H9 (cell line): Measurements from ENCODE around the gene SCO2. TPM values are rescaled to one million over a fixed set of nuclear protein-coding genes. Genes with fewer than 3 reads are reported as not detected.

Experiments
- DNase-seq: peaks from one replicate; pipeline ENCODE4 v3.0.0-alpha.2; 2017
- H2AFZ ChIP-seq: one replicate; pipeline ENCODE4 v1.6.1; 2013; ENCODE audit warnings: mild to moderate bottlenecking, low read length, control low read depth, moderate library complexity
- H2AK5ac ChIP-seq: 2 replicates; pipeline ENCODE4 v1.6.1; 2013; ENCODE audit warnings: low read length, control low read depth, mixed read lengths; ENCODE audit not compliant: insufficient read length
- H2BK120ac ChIP-seq: one replicate; pipeline ENCODE4 v1.6.1; 2013; ENCODE audit warnings: low read depth, mild to moderate bottlenecking, low read length, control low read depth, inconsistent platforms; ENCODE audit not compliant: poor library complexity, severe bottlenecking
- H2BK12ac ChIP-seq: 2 replicates; pipeline ENCODE4 v1.6.1; 2013; ENCODE audit warnings: low read length, control low read depth, mixed read lengths, low read depth; ENCODE audit not compliant: insufficient read length
- H2BK15ac ChIP-seq: 2 replicates; pipeline ENCODE4 v1.6.1; 2013; ENCODE audit warnings: low read depth, low read length, control low read depth
- H2BK20ac ChIP-seq: one replicate; pipeline ENCODE4 v1.6.1; 2013; ENCODE audit warnings: low read depth, mild to moderate bottlenecking, low read length, control low read depth, inconsistent platforms; ENCODE audit not compliant: poor library complexity, severe bottlenecking
- H2BK5ac ChIP-seq: 2 replicates; pipeline ENCODE4 v1.6.1; 2013; ENCODE audit warnings: low read length, control low read depth, mixed read lengths; ENCODE audit not compliant: insufficient read length
- H3K14ac ChIP-seq: 2 replicates; pipeline ENCODE4 v1.6.1; 2013; ENCODE audit warnings: low read length, control low read depth; ENCODE audit not compliant: insufficient read depth
- H3K18ac ChIP-seq: 2 replicates; pipeline ENCODE4 v1.6.1; 2013; ENCODE audit warnings: low read depth, mild to moderate bottlenecking, mixed read lengths, low read length, control low read depth; ENCODE audit not compliant: insufficient read length
- H3K23ac ChIP-seq: 2 replicates; pipeline ENCODE4 v1.6.1; 2013; ENCODE audit warnings: low read length, control low read depth, mixed read lengths, low read depth; ENCODE audit not compliant: insufficient read length
- H3K23me2 ChIP-seq: 2 replicates; pipeline ENCODE4 v1.6.1; 2013; ENCODE audit warnings: low read depth, mild to moderate bottlenecking, mixed read lengths, low read length, control low read depth; ENCODE audit not compliant: insufficient read length, poor library complexity, severe bottlenecking
- H3K27ac ChIP-seq: 2 replicates; pipeline ENCODE4 v1.5.1; 2013; ENCODE audit warnings: low read length, control low read depth, mixed read lengths, low read depth; ENCODE audit not compliant: insufficient read length
- H3K27me3 ChIP-seq: 2 replicates; pipeline ENCODE4 v1.6.1; 2013; ENCODE audit warnings: low read length, control low read depth, inconsistent platforms; ENCODE audit not compliant: insufficient read depth
- H3K4ac ChIP-seq: 2 replicates; pipeline ENCODE4 v1.6.1; 2013; ENCODE audit warnings: low read depth, mild to moderate bottlenecking, control low read depth, inconsistent platforms, low read length, moderate library complexity
- H3K4me1 ChIP-seq: 2 replicates; pipeline ENCODE4 v1.6.1; 2013; ENCODE audit warnings: low read length, control low read depth, inconsistent platforms; ENCODE audit not compliant: insufficient read depth
- H3K4me2 ChIP-seq: 2 replicates; pipeline ENCODE4 v1.6.1; 2013; ENCODE audit warnings: low read length, control low read depth, mixed read lengths; ENCODE audit not compliant: insufficient read length, insufficient read depth
- H3K56ac ChIP-seq: 2 replicates; pipeline ENCODE4 v1.6.1; 2013; ENCODE audit warnings: low read depth, mild to moderate bottlenecking, mixed read lengths, low read length, control low read depth; ENCODE audit not compliant: insufficient read length
- H3K79me1 ChIP-seq: 2 replicates; pipeline ENCODE4 v1.6.1; 2013; ENCODE audit warnings: low read depth, mild to moderate bottlenecking, moderate library complexity, low read length, control low read depth, inconsistent platforms; ENCODE audit not compliant: insufficient read depth, poor library complexity, severe bottlenecking
- H3K79me2 ChIP-seq: 2 replicates; pipeline ENCODE4 v1.6.1; 2013; ENCODE audit warnings: low read length, control low read depth, inconsistent platforms; ENCODE audit not compliant: insufficient read depth
- H3K9ac ChIP-seq: 2 replicates; pipeline ENCODE4 v1.6.1; 2013; ENCODE audit warnings: low read length, control low read depth, mixed read lengths; ENCODE audit not compliant: insufficient read length; ENCODE audit errors: extremely low read depth
- H3K9me3 ChIP-seq: one replicate; pipeline ENCODE4 v1.6.1; 2013; ENCODE audit warnings: low read depth, low read length, inconsistent platforms; ENCODE audit not compliant: control insufficient read depth
- H3T11ph ChIP-seq: one replicate; pipeline ENCODE4 v1.6.1; 2013; ENCODE audit warnings: mild to moderate bottlenecking, low read length, control low read depth, inconsistent platforms
- H4K20me1 ChIP-seq: one replicate; pipeline ENCODE4 v1.6.1; 2013; ENCODE audit not compliant: control insufficient read depth, insufficient read length, insufficient read depth
- H4K5ac ChIP-seq: 2 replicates; pipeline ENCODE4 v1.6.1; 2013; ENCODE audit warnings: low read depth, mild to moderate bottlenecking, mixed read lengths, low read length, control low read depth; ENCODE audit not compliant: insufficient read length
- H4K8ac ChIP-seq: replicated peaks from 2 replicates; pipeline ENCODE4 v1.6.1; 2013; ENCODE audit warnings: low read length, control low read depth, mixed read lengths, low read depth; ENCODE audit not compliant: insufficient read length
- H4K91ac ChIP-seq: 2 replicates; pipeline ENCODE4 v1.6.1; 2013; ENCODE audit warnings: low read depth, mild to moderate bottlenecking, moderate library complexity, mixed read lengths, low read length, control low read depth; ENCODE audit not compliant: insufficient read length
- H3K27ac Mint-ChIP-seq, 3 experiments: 2 replicates in 2 of 3; 3 replicates in 1 of 3; pipeline ENCODE4 v1.8.0; 2020 to 2021; ENCODE audit warnings: mixed read lengths in 3 of 3, mild to moderate bottlenecking in 1 of 3, moderate library complexity in 1 of 3
- H3K27me3 Mint-ChIP-seq: 2 replicates; pipeline ENCODE4 v1.8.0; 2021; ENCODE audit warnings: low read depth, mild to moderate bottlenecking, moderate library complexity, mixed read lengths
- H3K36me3 Mint-ChIP-seq, 3 experiments: 2 replicates in 2 of 3; 3 replicates in 1 of 3; pipeline ENCODE4 v1.8.0; 2020 to 2021; ENCODE audit warnings: low read depth in 3 of 3, mixed read lengths in 3 of 3; ENCODE audit not compliant: insufficient read depth in 1 of 3
- H3K4me1 Mint-ChIP-seq, 2 experiments: 2 replicates each; pipeline ENCODE4 v1.8.0; 2020; ENCODE audit warnings: mixed read lengths in 2 of 2
- H3K4me3 Mint-ChIP-seq, 2 experiments: 2 replicates in 1 of 2; 3 replicates in 1 of 2; pipeline ENCODE4 v1.8.0; 2020 to 2021; ENCODE audit warnings: mild to moderate bottlenecking in 2 of 2, mixed read lengths in 2 of 2, moderate library complexity in 1 of 2
- H3K9me3 Mint-ChIP-seq, 2 experiments: 2 replicates in 1 of 2; 3 replicates in 1 of 2; pipeline ENCODE4 v1.8.0; 2020; ENCODE audit warnings: mild to moderate bottlenecking in 2 of 2, mixed read lengths in 2 of 2, moderate library complexity in 1 of 2
- WGBS: extraction: QIAGEN DNeasy Blood & Tissue Kit; methylation state at CpG from one replicate; pipeline ENCODE4 v1.1.7; 2013; ENCODE audit warnings: missing lambda C conversion rate, low lambda C conversion rate, mixed read lengths; ENCODE audit not compliant: insufficient read length; ENCODE audit errors: extremely low coverage; 5-methylcytosine and 5-hydroxymethylcytosine counted together
- total RNA-seq: library from RNA; stranded (reverse); gene quantifications from 2 replicates; pipeline ENCODE4 v1.2.1, GENCODE V29; 2021
- TF ChIP-seq, protein P1 (sequence below): fragments of 200-600 bp; sonication (generic); conservative IDR thresholded peaks from 3 replicates; pipeline ENCODE4 v1.8.0; 2021; ENCODE audit warnings: antibody characterized with exemption, mild to moderate bottlenecking

SCO2 gene
- total RNA-seq, 1 experiment from 2014 or later: 3.3 TPM

GRCh38 chr22:50526834-50527801, 1.7 kb upstream of the SCO2 start:
- H3K4me2 ChIP-seq: peak overlapping the region; percentile 70
- H3K27ac ChIP-seq: no peak overlapping the region
- no peak overlapping the region for H2AFZ ChIP-seq
- no CpG with 5 or more reads among the region's 29 CpGs for WGBS
- no peak overlapping the region for H3K14ac ChIP-seq
- no peak overlapping the region for H2BK20ac ChIP-seq
- no peak overlapping the region for H4K8ac ChIP-seq
- Mint-ChIP-seq H3K4me3 (peak overlapping the region; percentile 67 to 79), H3K27me3 (peaks cover 51% of the 10 kb centered on the region), H3K9me3 (no peaks in the 10 kb centered on the region; a peak in 1 of 5 replicates), H3K27ac (no peak overlapping the region), H3K36me3 (peaks cover 2 to 16% (median 14%) of the 10 kb centered on the region in 3 experiments; a peak in 5 of 7 replicates), H3K4me1 (peaks cover 11 to 17% of the 10 kb centered on the region in 2 experiments)
- H4K5ac ChIP-seq: no peak overlapping the region
- H3K23ac ChIP-seq: no peak overlapping the region
- H3K79me1 ChIP-seq: no peaks in the 10 kb centered on the region
- no peak overlapping the region for H3T11ph ChIP-seq
- H3K4ac ChIP-seq: no peak overlapping the region
- H3K27me3 ChIP-seq: peaks cover 34% of the 10 kb centered on the region; the same call in 1 of the 2 replicates
- TF ChIP-seq, protein P1, sequence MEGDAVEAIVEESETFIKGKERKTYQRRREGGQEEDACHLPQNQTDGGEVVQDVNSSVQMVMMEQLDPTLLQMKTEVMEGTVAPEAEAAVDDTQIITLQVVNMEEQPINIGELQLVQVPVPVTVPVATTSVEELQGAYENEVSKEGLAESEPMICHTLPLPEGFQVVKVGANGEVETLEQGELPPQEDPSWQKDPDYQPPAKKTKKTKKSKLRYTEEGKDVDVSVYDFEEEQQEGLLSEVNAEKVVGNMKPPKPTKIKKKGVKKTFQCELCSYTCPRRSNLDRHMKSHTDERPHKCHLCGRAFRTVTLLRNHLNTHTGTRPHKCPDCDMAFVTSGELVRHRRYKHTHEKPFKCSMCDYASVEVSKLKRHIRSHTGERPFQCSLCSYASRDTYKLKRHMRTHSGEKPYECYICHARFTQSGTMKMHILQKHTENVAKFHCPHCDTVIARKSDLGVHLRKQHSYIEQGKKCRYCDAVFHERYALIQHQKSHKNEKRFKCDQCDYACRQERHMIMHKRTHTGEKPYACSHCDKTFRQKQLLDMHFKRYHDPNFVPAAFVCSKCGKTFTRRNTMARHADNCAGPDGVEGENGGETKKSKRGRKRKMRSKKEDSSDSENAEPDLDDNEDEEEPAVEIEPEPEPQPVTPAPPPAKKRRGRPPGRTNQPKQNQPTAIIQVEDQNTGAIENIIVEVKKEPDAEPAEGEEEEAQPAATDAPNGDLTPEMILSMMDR: no peak
- H3K9me3 ChIP-seq: no peaks in the 10 kb centered on the region
- H3K18ac ChIP-seq: no peak overlapping the region
- H2BK15ac ChIP-seq: no peak overlapping the region
- H3K79me2 ChIP-seq: no peaks in the 10 kb centered on the region
- no peak overlapping the region for H3K9ac ChIP-seq
- H4K91ac ChIP-seq: no peak overlapping the region
- H4K20me1 ChIP-seq: no peaks in the 10 kb centered on the region
- no peak overlapping the region for H2BK120ac ChIP-seq
- peaks cover 3% of the 10 kb centered on the region; the same call in 1 of the 2 replicates for H3K4me1 ChIP-seq
- H2BK12ac ChIP-seq: no peak overlapping the region
- no peak overlapping the region for H3K56ac ChIP-seq
- H3K23me2 ChIP-seq: peaks cover 18% of the 10 kb centered on the region
- no peak overlapping the region for H2AK5ac ChIP-seq
- peak; percentile 88 for DNase-seq
- no peak overlapping the region for H2BK5ac ChIP-seq
